GM18502 (cell line): ENCODE data around the gene JAG2.

ENCODE experiments used
- ATAC-seq: cut with Tn5 transposase; IDR thresholded peaks from one replicate; pipeline ENCODE4 v1.9.1; 2021; ENCODE audit warnings: mild to moderate bottlenecking; ENCODE audit not compliant: unreplicated experiment, poor library complexity

JAG2 gene

GRCh38 chr14:105142651-105143450 lies 25.7 kb downstream of the JAG2 start:
- no peak for ATAC-seq

DNA sequence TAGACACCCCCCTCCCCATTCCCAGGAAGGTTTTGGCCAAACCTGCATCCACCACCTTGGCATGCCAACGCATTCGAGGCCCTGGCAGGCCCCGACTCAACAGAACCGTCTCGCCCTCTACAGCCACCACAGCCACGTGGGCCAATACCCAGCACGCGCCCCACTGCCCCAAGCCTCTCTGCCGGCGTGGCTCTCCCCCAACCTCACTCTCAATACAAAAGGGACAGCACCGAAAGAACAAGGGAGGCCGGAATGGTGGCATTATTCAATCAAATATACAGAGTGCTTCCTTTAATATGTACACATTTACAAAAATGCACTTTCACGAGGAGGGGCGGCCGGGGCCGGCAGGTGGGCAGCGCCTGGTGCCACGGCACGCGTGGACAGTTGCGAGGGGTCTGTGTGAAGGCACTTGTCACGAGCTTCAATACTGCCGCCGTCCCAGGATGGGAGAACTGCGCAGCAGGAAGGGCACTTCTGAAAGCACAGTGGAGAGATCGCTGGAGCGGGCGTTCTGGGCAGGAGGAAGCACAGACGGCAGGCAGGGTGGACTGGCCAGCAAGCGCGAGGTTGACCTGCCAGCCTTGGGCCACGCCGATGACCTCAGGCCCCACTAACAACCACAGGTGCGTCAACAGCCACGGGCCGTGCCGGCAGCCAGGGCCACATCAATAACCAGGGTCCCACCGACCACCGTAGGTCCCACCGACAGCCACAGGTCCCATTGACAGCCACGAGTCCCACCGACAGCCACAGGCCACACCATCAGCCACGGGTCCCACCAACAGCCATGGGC lies 26.9 kb downstream of the JAG2 start:
- no peak for ATAC-seq

- ATAC-seq: no peak
Observed at GRCh38 chr14:105141026-105141425, 27.6 kb downstream of the JAG2 start.

- no peak for ATAC-seq
Observed at GRCh38 chr14:105140581-105140980, 28.0 kb downstream of the JAG2 start.

- ATAC-seq: no peak
Observed at GRCh38 chr14:105139831-105140239, 28.7 kb downstream of the JAG2 start.

DNA sequence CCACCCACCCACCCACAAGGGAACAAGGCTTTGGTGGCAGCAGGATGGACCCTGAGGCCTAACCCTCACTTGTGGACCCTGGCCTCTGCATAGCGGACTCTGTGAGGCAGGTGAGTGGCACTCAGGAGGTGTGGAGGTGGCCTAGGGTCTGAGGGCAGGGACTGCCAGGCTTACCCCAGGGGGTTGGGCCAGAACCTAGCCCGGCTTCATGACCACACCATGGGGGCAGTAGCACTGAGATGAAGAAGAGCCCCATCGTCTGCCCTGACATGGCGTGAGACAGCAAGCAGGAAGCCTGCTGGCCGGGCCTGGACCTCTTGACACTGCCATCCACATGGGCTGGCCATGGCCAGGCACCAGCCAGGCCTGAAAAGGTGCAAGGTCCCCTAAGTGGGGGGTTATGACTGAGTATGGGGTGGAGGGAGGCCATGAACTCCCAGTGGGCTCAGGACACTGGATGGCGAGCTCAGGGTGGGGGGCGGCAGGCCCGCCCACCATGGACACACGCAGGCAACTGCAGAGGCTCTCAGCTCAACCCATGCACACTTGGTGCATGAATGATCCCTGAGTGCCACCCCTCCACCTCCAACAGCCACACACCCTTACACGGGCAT lies 29.3 kb downstream of the JAG2 start:
- ATAC-seq: no peak

GRCh38 chr14:105138551-105139111 lies 29.9 kb downstream of the JAG2 start:
- no peak for ATAC-seq

DNA sequence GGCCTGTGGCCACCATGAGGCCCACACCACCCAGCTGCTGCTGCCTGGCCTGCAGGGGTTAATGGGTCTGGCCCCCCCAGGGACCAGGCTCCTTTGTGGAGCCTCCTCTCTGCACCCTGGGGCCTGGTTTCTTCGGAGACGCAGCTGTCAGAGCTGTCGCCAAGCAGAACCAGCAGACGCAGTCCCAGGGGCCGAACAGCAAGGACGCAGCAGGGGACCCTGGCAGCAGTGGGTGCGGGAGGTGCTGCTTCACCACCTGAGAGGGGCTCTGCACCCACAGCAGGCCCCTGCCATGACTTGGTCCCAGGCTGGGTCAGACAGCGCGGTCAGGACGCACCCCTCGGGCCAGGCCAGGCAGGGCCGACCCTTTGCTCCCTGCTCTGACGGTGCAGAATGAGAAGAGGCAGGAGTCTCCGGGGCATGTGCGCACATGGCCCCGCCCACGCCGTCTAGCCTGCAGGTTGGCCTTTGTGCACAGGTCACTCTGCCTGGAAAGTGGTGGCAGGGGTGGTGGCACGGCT lies 30.5 kb downstream of the JAG2 start:
- ATAC-seq: no peak

DNA sequence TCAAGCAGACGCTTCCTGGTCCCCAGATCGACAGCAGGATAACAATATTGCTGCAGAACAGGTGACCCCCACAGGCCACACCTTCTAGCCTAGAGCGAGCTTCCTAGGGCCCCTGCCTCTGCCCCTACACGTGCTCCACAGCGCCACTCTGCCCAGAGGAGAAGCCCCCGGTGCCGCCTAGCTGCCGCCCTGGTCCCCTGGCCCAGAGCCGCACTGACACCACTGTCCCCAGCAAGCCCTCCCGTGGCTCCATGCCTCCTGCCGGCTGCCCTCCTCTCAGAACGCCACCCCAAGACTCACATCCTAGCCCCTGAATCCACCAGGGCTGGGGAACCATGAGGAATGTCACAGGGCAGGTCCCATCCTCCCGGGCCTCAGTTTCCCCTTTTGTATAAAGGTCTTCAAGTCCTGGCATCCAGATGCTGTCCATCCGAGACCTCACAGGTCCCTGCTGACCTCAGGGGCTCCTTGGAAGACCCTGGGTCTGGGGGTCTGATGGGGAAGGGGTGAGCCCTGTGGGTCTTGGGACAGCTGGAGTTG lies 31.0 kb downstream of the JAG2 start:
- ATAC-seq: no peak

DNA sequence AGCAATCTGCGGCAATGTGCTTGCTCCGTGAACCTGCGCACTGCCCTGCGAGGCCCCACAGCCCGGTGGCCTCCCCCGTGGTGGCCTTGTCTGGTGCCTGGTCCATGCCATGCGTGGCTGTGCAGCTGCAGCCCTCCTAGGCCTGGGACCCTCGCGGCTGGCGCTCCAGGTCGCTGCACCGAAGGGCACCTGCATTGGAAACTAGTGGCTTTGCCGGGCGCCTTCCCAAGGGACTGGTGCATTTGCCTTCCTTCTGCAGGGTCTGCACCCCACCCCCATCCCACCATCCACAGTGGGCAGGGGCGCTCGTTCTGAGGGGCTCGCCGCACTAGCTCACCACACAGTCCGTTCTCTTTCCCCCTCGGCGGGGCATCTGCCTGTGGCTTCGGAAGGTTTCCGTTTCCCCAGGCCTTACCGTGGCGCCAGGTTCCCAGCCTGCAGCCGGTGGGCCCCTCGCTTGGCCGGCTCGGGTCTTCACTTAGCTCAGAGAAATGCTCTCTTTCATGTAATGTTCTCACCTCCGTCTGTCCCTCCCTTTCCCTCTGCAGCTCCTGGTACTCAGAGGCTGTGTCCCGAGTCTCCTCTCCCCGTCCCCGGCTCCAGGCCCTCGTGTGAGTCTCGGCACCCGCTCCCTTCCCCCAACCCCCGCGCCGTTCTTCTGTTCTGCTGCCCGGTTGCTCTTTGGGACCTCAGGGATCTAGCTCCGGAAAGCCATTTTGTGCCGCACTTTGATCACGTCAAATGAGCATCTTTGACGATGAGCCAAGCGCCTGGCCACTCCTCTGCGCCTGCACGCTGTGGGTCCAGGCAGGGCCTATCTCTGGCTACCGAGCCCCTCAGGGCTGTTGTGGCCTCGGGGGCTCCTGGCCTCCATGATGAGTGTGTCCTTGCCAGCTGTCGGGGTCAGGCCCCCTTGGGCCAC lies 31.9 kb downstream of the JAG2 start:
- no peak for ATAC-seq

DNA sequence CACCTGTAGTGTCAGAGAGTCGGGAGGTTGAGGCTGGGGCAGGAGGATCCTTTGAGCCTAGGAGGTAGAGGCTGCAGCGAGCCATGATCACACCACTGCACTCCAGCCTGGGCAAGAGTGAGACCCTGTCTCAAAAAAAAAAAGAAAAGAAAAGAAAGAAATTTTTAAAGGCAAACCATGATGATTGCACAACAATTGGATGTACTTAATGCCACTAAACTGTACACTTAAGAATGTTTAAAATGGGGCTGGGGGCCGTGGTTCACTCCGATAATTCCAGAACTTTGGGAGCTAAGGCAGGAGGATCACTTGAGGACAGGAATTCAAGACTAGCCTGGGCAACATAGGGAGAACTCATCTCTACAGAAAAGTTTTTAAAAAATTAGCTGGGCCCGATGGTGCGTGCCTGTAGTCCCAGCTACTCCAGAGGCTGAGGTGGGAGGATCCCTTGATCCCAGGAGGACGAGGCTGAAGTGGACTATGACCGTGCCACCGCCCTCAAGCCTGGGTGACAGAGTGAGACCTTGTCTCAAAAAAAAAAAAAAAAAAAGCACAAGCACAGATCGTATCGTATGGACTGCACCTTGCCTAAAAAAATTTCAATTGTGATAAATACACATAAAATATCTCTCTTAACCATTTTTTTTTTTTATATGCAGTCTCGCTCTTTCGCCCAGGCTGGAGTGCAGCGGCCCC lies 32.7 kb downstream of the JAG2 start:
- no peak for ATAC-seq

- ATAC-seq: no peak
Observed at GRCh38 chr14:105132921-105133654, 35.5 kb downstream of the JAG2 start.

DNA sequence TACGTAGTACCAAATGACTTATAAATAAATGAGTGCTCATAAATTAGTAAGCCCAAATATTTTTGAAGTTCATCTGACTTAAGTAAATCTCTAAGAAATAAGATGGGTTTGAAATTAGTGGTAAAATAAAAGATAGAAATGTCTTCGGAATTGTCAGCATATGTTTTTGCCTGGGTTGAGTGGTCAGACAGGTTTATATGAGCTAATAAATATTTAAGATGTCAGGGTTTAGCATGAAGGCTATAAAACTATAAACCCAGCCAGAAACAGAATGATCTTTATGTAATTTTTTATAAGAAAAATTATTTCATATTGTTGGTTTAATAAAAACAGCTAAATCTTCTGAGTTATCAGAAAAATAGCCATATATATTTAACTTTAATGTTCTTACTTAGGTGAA lies 37.3 kb downstream of the JAG2 start:
- no peak for ATAC-seq

- ATAC-seq: no peak
Observed at GRCh38 chr14:105128059-105128458, 40.5 kb downstream of the JAG2 start.

GRCh38 chr14:105126981-105127329 lies 41.6 kb downstream of the JAG2 start:
- no peak for ATAC-seq

- no peak for ATAC-seq
Observed at GRCh38 chr14:105126126-105126980, 42.2 kb downstream of the JAG2 start.

GRCh38 chr14:105124823-105125222 lies 43.8 kb downstream of the JAG2 start:
- no peak for ATAC-seq
